Heart left ventricle (tissue), 16 donors: ENCODE measurements around the gene TGFBR1. TPM values are rescaled to one million over a fixed set of nuclear protein-coding genes. Genes with fewer than 3 reads are reported as not detected.

Source experiments
- ATAC-seq, 4 donors: fragments of 200-7000 bp; cut with Tn5 transposase; one replicate each; pipeline ENCODE4 v1.9.1; 2020 to 2022; ENCODE audit warnings: moderate library complexity in 4 of 4, mild to moderate bottlenecking in 3 of 4, moderate number of reproducible peaks in 1 of 4
- DNase-seq, 5 donors: peaks; one replicate each; pipeline ENCODE4 v3.0.0-alpha.2; 2020
- H3K27ac ChIP-seq, 12 donors: fragments of 200-600 bp; sonication (generic) in 4 of 12; one replicate each; pipeline versions ENCODE4 v1.5.0 to v1.8.0; 2016 to 2022; ENCODE audit warnings: mild to moderate bottlenecking in 2 of 12
- H3K27me3 ChIP-seq, 9 donors: fragments of 200-600 bp; sonication (generic) in 2 of 9; one replicate each; pipeline versions ENCODE4 v1.5.1 to v1.8.0; 2016 to 2022; ENCODE audit warnings: mild to moderate bottlenecking in 3 of 9
- H3K36me3 ChIP-seq, 9 donors: fragments of 200-600 bp; sonication (generic) in 2 of 9; one replicate each; pipeline versions ENCODE4 v1.5.0 to v1.8.0; 2018 to 2022; ENCODE audit warnings: mild to moderate bottlenecking in 2 of 9
- H3K4me1 ChIP-seq, 12 donors: fragments of 200-600 bp; sonication (generic) in 4 of 12; one replicate each; pipeline versions ENCODE4 v1.5.0 to v1.8.0; 2016 to 2022; ENCODE audit warnings: mild to moderate bottlenecking in 3 of 12
- H3K4me3 ChIP-seq, 12 donors: fragments of 200-600 bp; sonication (generic) in 4 of 12; one replicate each; pipeline versions ENCODE4 v1.5.0 to v1.8.0; 2017 to 2022; ENCODE audit warnings: mild to moderate bottlenecking in 9 of 12, moderate library complexity in 4 of 12
- H3K9me3 ChIP-seq, 12 donors: fragments of 200-600 bp; sonication (generic) in 4 of 12; one replicate each; pipeline versions ENCODE4 v1.5.0 to v1.8.0; 2016 to 2022; ENCODE audit warnings: mild to moderate bottlenecking in 1 of 12
- CTCF ChIP-seq, 12 donors: fragments of 200-600 bp; sonication (generic) in 4 of 12; IDR thresholded peaks; one replicate each; pipeline versions ENCODE4 v1.5.0 to v1.8.0; 2018 to 2022; ENCODE audit warnings: antibody characterized with exemption in 12 of 12, mild to moderate bottlenecking in 5 of 12
- POLR2A ChIP-seq, 2 donors: fragments of 450-650 bp; IDR thresholded peaks; one replicate each; pipeline ENCODE4 v1.6.1; 2017; ENCODE audit warnings: antibody characterized with exemption in 2 of 2, mild to moderate bottlenecking in 2 of 2, moderate library complexity in 2 of 2
- WGBS, 4 donors: extraction: QIAGEN DNeasy Blood & Tissue Kit in 2 of 4; methylation state at CpG; one replicate each; pipeline versions ENCODE4 v1.1.5 to v1.1.7; 2013 to 2018; 5-methylcytosine and 5-hydroxymethylcytosine counted together
- intact Hi-C, 10 donors: fragments of 100-400 bp; cut with DNase I; formaldehyde crosslinking; loops; one replicate each; pipeline versions ENCODE4 v1.11.1 to v1.14.2; 2022
- polyA plus RNA-seq, 2 donors: library from polyadenylated mRNA; stranded (reverse); fragments of 200-250 nt; gene quantifications; one replicate each; pipeline ENCODE4 v1.2.3, GENCODE V29; 2013
- total RNA-seq, 9 donors: library from RNA; depleted of rRNA in 2 of 9; stranded (reverse); fragments of >200 nt in 2 of 9; fragmentation: NEBNext Ultra II Directional in 3 of 9; extraction: Animal tissue kit (Norgen Biotek cat#: 25700) in 3 of 9; gene quantifications; one replicate each; pipeline versions ENCODE4 v1.1.0 to v1.2.4, GENCODE V29; 2016 to 2023
- donor health status: ischemic (EF 13 %, LVEDD 7.1; RV severe dilation, severe dysfunction).
- donor health status: healthy with polysubstance abuse.
- donor health status: DM: no; HTN: yes; CAD: no.
- donor health status: DM: no; HTN: no; CAD: no.
- donor health status: ischemic (EF 25% LVEDD 6.9; RV normal size, moderate dysfunction).
- donor health status: ischemic (EF 25% LVEDD 5.7; RV mildly dilated, moderate dysfunction).
- donor health status: healthy.
- donor health status: DM: yes; HTN: yes; CAD: no.
- donor health status: ischemic (EF 35%, LVEDD 5.7; RV mildly dilated, moderate dysfunction).
- donor health status: nonischemic (EF 11% LVEDD 7.7; RV severe dilation, severe dysfunction).
- donor health status: DM: yes; HTN: yes; CAD: no.
- donor health status: PGD.
- donor health status: ischemic (EF 29% LVEDD 5.4; RV normal size, mild dysfunction).
- donor health status: nonischemic (EF 23%, LVEDD 6.1; RV moderate dilation, normal function).

TGFBR1 gene
- total and polyA plus RNA-seq, 11 donors: 3.8 to 41.0 (median 13.8) TPM

- 91 to 94% (median 92%) methylated on average over 2 of the region's 2 CpGs for WGBS, 4 donors
- no peak for TF ChIP-seq CTCF (IDR thresholded peaks at IDR 0.05)
- no peak for TF ChIP-seq POLR2A (IDR thresholded peaks at IDR 0.05)
- intact Hi-C loops: no loop called here
- Histone ChIP-seq H3K9me3 (no peaks in the 10 kb centered on the region), H3K4me1 (peaks cover 0 to 50% (median 12%) of the 10 kb centered on the region in 12 donors), H3K36me3 (peaks cover 0 to 98% (median 26%) of the 10 kb centered on the region in 9 donors), H3K27me3 (no peaks in the 10 kb centered on the region), H3K4me3 (no peak overlapping the region), H3K27ac (peak overlapping the region in 3 of 12 donors; percentile 72 to 92 (median 78))
- DNase-seq (no peak), ATAC-seq (no peak)
Observed at GRCh38 chr9:99060621-99061020, 44.3 kb upstream of the TGFBR1 start.

DNA sequence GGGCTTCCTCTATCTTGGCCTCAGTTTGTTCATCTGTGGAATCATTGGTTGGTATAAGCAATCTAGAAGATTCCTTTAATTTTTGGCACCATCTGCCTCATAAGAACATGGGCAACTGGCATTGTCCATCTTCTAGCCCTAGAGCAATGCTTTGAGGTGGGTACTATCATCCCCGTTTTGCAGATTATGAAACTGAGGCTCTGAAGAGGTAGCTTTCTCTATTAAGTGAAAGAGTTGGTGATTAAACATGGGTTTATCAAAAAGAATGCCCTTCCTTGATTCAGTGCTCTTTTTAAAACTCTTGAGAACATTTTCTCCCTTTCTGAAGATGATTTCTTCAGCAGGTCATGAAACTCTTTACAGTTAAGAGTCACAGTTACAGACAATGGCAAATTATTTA, 42.4 kb upstream of the TGFBR1 start:
- no peaks in the 10 kb centered on the region for H3K27me3 ChIP-seq
- ATAC-seq (no peak), DNase-seq (no peak)
- 97 to 100% (median 99%) methylated on average over 1 of the region's 1 CpG for WGBS, 4 donors
- H3K9me3 ChIP-seq: no peaks in the 10 kb centered on the region
- intact Hi-C loops: no loop called here
- H3K4me3 ChIP-seq: no peak overlapping the region
- no peak for TF ChIP-seq CTCF (IDR thresholded peaks at IDR 0.05)
- no peak for TF ChIP-seq POLR2A (IDR thresholded peaks at IDR 0.05)
- peaks cover 0 to 98% (median 15%) of the 10 kb centered on the region in 9 donors for H3K36me3 ChIP-seq
- H3K27ac ChIP-seq: no peak overlapping the region
- H3K4me1 ChIP-seq: peaks cover 0 to 31% (median 12%) of the 10 kb centered on the region in 12 donors

DNA sequence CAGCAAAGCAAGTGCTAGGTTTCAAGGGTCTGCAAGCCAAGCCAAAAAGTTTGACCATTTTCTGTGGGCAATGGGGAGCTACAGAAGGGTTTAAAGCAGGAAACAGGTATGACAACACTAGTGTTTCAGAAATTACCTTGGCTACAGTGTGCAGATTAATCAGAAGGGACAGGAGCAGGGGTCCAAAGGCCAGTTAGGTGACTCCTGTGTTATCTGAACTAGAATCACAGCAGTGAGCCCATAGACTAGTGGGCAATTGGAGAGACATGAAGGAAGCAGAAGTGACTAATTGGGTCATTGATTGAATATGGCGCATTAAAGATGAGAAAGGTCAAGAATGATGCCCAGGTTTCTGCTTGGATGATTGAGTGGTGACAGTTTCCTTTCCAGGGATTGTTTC, 41.4 kb upstream of the TGFBR1 start:
- no peak overlapping the region for H3K27ac ChIP-seq
- no peaks in the 10 kb centered on the region for H3K9me3 ChIP-seq
- 98 to 100% (median 100%) methylated on average over 1 of the region's 1 CpG for WGBS, 4 donors
- no peak overlapping the region for H3K4me3 ChIP-seq
- ATAC-seq (no peak), DNase-seq (no peak)
- H3K36me3 ChIP-seq: peaks cover 0 to 99% (median 15%) of the 10 kb centered on the region in 9 donors
- no peaks in the 10 kb centered on the region for H3K27me3 ChIP-seq
- TF ChIP-seq CTCF (IDR thresholded peaks at IDR 0.05) (no peak), POLR2A (IDR thresholded peaks at IDR 0.05) (no peak)
- H3K4me1 ChIP-seq: peaks cover 0 to 23% (median 11%) of the 10 kb centered on the region in 12 donors
- intact Hi-C loops: no loop called here

- no peak for ATAC-seq
- H3K27ac ChIP-seq: no peak overlapping the region
- DNase-seq: no peak
- TF ChIP-seq CTCF (IDR thresholded peaks at IDR 0.05): no peak
- no peak for TF ChIP-seq POLR2A (IDR thresholded peaks at IDR 0.05)
- WGBS, 4 donors: 62 to 83% (median 77%) methylated on average over 3 of the region's 3 CpGs
- intact Hi-C loops: no loop called here
- no peak overlapping the region for H3K4me3 ChIP-seq
- peaks cover 0 to 29% (median 14%) of the 10 kb centered on the region in 12 donors for H3K4me1 ChIP-seq
- H3K36me3 ChIP-seq: peaks cover 0 to 96% (median 15%) of the 10 kb centered on the region in 9 donors
- no peaks in the 10 kb centered on the region for H3K9me3 ChIP-seq
- no peaks in the 10 kb centered on the region for H3K27me3 ChIP-seq
Observed at GRCh38 chr9:99066571-99066970, 38.3 kb upstream of the TGFBR1 start.
